Suppressor macrophage treated with lipopolysaccharide for 1 hour (primary cell): ENCODE results near the gene MGMT.

Source experiments
- DNase-seq, 3 donors: peaks; one replicate each; pipeline ENCODE4 v3.0.0-alpha.2; 2020 to 2022

Gene MGMT

DNA sequence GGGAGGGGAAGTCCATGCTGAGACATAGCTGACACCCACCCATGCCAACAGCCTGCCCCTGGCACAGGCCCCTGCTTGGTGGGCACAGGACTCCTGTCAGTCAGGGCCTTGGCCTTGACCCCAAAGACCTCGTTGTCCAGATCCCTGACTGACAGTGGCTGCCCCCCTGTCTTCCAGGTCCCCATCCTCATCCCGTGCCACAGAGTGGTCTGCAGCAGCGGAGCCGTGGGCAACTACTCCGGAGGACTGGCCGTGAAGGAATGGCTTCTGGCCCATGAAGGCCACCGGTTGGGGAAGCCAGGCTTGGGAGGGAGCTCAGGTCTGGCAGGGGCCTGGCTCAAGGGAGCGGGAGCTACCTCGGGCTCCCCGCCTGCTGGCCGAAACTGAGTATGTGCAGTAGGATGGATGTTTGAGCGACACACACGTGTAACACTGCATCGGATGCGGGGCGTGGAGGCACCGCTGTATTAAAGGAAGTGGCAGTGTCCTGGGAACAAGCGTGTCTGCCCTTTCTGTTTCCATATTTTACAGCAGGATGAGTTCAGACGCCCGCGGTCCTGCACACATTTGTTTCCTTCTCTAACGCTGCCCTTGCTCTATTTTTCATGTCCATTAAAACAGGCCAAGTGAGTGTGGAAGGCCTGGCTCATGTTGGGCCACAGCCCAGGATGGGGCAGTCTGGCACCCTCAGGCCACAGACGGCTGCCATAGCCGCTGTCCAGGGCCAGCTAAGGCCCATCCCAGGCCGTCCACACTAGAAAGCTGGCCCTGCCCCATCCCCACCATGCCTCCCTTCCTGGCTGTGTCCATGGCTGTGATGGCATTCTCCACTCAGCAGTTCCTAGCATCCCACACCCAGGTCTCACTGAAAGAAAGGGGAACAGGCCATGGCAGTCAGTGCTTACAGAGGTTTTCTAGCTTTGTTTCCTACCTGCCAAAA is 299.8 kb downstream of the MGMT start:
- DNase-seq = no peak

DNA sequence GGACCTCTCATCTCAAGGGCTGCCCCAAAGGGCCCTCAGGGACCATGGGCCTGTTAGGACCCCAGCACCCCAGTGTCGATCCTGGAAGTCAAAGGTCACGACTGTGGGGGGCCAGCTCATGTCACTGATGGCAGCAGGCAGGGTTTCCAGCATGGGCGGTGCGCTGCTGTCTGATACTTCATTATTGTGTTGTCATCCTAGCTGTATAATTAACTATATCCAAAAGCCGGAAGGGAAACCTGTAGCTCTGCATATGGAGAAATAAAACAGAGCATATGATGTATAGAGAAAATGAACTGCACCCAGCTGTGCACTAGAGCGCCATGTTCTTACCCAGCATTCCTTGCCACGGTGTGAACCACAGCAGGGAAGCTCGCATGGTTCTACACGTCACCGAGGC is 300.7 kb downstream of the MGMT start:
- DNase-seq = no peak

DNA sequence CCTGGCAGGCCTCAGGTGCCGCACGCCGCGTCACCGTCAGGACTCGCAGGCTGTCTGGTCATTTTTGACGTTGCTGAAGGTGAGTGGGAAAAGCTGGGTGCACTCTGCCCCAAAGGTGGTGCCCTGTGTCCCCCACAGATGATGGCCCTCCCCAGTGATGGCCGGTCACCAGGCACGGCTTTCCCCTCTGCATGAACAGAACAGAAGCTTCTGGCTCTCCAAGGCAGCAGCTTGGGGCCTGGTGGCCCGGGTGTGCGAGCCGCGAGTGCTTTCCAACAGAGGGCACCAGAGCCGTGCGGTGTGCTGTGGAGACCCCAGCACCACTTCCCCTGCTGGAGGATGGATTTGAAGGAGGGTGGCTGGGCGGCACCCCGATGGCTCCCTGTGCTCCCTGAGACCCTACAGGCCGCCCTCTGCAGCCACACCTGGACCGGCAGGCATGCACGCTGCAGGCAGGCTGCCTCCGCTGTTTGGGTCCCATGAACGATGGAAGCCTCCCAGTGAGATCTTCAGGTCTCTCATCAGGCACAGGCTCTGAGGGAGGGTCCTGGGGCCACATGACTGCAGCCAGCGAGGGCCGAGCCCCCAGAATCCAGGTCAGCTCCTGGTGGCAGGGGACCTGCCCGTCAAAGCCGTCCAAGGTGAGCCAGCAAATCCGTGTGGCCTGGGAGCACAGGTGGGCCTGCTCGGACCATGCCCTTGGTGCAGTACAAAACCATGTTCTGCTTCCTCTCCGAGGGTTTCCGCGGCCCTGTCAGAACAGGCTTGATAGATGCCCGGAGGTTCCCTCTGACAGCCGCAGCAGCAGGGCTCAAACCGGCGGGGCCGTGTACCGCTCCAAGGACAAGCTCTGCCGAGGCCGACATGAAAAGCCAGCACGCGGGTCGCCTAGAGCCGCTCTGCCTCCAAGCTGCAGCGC is 301.7 kb downstream of the MGMT start:
- no peak for DNase-seq

DNA sequence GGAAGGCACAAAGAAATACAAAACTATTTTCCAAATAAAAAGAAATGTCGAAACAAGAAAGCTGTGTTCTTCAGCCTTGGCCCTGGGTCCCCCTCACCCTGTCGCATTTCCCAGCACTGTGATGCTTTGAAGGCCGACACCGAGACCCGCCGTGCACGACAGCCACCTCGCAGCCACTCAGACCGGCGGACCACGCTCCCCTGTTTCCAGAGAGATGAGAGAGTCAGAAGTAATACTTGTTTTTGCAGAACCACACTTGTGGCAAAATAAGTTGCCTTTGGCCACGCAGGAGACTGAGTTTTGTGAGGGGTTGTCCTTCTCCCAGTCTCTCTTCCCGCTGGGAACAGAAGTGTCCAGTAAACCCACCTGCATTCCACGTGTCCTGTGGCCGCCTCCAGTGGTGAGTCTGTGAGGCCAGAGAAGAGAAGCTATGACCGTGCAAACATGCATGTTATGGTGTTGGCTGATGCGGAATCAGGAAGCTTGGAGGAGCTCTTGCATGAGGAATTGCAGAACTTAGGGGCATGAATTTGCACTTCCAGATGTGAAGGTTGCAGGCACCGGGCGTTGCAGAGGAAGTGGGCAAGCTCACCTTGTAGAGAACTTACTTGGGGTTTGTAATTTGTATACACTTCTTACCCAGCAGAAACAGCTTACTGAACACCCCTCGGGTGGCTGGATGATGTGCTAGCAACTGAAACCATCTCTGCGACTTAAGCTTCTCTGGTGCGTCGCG is 302.5 kb downstream of the MGMT start:
- no peak for DNase-seq

DNA sequence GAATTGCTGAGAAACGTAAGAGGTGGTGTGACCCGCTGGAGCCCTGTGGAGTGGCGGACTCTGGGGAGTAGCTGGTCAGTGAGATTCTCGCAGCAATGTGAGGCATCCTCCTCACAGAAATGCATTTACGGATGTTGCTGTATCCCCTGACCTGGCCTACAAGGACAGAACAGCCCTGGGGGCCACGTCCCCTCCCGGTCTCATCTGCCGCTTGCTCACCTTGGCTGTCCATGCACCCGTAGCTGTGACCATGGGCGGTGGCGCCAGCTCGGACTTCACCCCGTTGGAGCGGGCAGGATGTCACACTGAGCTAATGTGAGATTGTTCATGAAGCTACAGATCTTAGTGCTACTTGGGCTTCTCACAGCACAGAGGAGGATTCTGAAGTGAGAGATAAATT is 303.2 kb downstream of the MGMT start:
- no peak for DNase-seq

DNA sequence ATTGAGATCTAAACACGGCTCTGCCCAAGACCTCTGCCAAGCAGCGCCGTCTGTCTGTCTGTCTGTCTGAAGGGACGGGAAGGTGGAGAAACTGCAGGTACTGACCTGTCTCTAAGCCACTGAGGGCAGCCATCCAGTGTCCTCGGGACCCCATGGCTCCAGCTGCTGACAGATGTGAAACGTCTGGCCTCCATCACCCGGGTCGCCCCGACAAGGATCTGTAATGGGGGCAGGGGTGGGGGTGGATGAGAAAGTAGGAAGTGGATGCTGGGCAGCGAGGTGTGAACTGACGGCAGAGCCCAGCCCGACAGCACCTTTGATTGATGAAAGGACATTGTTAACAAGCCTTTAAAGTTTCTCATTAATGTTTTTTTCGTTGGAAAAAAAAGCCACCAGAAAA is 304.0 kb downstream of the MGMT start:
- DNase-seq = no peak

DNA sequence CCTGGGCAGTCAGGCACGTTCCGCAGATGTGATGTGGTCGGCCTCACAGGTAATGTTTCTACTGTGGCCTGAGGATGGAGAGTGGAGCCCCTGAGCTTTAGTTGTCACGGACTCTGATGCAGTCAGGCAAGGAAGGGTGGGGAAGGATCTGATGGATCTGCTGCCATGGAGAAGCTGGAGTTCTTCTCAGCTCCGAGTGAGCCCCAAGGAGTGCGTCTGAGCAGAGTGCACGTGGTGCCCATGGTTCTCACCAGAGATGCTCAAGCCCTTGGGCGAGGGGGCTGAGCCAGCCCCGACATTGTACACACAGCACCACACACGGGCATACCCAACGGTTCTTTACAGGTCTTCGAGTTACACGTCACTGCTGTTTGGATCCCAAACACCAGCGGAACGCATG is 304.5 kb downstream of the MGMT start:
- no peak for DNase-seq

DNA sequence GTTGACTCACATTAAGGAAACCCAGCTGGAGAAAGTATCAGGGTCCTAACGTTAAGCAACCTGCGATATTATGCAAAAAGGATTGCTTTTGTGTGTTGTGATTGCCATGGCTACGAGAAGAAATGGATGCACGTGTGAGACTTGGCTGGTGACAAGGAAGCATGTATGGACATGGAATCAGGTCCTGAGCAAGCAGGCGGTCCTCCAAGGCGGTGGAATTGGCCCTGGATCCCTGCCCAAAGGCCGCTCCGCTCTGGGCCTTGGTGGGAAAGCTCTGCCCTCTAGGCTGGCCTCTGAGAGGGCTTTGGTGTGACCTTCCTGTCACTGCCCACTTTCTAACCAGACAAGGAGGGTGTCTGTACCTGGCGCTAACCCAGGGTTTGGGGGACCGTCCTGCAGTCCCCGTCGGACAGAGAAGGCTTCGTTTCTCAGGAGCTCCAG is 305.0 kb downstream of the MGMT start:
- DNase-seq = no peak

DNA sequence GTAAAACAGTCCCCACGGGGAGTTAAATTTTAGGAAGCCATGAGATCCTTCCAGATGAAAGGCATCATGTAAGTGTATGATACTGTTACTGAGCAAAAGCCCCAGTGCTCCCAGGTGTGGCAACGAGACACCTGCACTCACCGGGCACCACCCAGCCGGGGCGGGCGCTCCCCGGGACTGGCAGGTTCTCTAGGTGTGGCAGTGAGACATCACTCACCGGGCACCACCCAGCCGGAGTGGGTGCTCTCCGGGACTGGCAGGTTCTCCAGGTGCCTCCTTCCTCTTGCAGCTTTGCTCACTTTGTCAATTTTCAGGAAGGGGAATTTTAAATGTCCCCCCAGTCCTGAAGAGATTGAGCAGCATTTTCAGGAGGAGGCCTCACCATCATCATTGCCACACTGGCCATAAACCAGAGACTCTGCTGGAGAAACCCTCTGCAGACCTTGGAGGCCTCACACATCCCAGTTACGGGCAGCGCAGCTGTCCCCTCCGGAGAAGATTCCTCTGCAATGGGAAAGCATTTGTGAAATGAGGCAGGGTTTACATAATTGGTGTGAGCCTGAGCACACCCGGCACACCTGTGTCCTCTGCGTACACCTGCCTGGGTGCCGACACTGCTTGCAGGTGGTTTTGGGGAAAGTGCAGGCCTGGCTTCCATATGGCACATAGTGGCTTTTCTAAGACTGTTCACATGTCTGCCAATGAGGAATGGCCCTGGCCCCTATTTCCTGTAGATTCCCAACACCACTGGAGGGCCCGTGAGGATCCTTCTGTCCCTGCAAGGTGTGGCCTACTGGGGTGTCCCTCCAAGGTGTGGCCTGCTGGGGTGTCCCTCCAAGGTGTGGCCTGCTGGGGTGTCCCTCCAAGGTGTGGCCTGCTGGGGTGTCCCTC is 305.7 kb downstream of the MGMT start:
- DNase-seq = no peak

DNA sequence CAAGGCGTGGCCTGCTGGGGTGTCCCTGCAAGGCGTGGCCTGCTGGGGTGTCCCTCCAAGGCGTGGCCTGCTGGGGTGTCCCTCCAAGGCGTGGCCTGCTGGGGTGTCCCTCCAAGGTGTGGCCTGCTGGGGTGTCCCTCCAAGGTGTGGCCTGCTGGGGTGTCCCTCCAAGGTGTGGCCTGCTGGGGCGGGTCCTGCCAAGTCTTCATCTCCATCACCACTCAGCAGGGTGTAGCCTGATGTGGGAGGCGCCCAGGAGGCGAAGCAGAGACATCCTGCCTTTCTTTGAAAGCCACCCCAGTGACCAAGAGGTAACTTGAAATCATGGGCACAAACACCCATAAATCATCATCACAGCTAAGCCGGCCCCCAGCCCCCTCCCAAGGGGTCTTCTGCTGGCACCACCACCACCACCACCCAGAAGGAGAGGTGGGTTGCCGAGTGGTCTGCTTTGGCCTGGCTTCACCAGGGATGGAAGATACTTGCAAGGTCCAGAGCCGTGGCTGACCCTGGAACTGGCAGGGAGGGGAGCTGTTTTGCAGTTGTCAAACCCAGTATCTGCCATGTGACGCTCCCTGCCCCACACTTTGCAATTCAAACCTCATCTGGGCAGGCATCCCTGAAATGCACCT is 306.4 kb downstream of the MGMT start:
- DNase-seq = no peak

DNA sequence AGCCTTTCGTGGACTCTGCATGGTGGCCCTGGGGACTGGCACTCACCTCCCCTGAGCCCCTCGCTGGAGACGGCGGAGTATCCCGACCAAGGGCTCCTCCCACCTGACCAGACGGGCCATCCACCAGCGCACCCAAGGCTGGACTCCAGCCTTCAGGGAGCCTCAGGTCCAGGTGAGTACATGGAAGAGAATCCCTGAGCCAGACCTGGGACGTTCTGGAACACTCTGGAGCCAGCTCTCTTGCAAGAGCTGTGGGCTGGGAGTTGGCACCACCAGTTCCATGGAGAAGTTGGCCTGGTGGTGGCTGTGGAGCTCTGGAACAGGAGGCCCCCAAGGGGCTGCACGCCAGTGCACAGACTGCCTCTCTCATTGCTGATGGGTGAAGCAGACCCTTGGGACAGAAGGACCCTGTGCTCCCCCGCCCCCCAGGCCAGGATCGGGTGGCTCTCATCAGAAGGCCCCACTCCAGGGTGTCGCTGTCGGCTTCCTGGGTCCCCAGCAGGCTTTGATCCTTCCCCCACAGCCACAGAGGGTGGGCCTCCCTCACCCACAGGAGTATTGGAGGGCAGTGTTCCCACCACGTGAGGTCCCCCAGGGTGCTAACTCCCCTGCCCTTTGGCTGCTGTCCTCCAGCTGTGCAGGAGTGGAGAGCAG is 307.2 kb downstream of the MGMT start:
- DNase-seq = no peak

DNA sequence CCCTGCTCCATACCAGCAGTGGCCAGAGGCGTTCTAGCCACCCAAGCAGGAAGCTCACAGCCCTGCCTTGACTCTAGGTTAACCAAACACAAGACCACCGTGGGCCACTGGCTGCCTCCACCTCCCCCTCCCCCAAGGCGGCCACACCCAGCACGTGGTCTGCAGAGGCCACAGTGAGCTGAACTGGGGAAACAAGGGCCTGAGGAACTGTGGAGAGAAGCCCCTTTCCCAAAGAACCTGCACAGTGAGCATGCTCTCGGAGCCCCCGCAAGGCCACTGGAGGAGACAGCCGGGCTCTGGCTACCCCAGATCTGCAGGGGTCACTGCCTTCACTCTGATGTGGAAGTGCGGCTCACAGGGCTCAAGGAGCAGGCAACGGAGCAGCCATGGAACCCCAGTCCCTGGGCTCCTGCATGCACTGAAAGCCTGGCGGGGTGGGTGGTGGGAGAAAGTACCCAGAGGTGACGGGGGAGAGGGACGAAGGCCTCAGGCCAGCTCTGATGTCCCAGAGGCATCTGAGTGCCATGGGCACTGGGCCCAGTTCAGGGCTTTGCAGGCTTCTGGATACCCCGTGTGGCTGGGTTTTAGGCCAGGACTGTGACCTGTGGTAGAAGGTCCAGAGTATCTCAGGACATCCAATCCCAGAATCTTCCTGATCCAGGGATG is 307.8 kb downstream of the MGMT start:
- DNase-seq = no peak

DNA sequence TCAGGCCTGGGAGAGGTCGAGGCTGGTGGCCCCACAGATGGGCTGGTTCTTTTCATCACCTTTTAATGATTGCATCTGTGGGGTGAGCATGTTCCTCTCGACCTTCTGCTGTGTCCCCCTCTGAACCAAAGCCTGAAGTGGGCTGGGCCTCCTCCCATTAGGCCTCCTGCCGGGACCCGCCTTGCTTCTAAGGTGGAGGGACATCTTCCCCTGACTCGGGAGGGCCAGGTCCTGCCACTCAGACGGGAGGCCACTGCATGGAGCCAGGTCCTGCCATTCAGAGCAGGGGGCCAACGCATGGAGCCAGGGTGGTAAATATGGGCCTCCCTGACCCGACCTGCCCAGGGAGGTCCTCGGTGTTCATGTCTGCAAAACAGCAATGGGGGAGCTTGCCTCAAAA is 308.6 kb downstream of the MGMT start:
- no peak for DNase-seq

DNA sequence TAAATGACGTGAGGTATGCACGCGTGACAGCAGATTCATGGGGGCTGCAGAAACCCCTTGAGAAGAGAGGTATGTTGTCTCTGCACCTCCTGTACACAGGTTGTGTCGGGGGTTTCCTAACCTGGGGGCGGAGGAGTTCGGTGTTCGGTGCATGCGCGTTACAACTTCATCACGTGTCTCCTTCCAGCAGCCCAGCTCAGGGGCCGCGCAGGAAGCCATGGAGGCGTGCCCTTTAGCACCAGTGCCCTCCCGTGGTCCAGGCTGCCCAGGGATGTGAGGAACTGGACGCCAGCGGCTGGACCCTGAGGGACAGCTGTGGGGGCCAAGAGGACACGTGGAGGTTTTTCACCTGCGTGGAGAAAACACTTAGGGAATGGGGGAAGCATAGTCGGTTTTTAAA is 310.6 kb downstream of the MGMT start:
- DNase-seq = no peak

DNA sequence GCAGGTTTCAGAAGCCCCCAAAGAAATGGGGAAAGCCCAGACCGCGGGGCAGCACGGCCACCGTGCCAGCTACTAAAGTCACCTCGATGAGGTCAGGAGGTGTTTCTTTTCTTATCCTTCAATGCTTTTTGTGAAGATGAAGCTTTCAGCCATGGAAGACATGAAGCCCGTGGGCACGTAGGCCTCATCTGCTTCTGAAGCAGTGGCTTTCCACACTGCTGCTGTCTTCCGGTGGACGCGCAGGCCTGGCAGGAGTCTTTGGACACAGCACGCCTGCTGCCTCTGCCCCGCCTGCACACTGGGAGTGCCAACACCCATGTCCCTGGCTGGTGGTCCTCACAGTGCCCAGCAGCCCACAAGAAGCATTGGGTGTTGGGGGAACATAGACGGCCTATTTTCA is 311.5 kb downstream of the MGMT start:
- DNase-seq = no peak

DNA sequence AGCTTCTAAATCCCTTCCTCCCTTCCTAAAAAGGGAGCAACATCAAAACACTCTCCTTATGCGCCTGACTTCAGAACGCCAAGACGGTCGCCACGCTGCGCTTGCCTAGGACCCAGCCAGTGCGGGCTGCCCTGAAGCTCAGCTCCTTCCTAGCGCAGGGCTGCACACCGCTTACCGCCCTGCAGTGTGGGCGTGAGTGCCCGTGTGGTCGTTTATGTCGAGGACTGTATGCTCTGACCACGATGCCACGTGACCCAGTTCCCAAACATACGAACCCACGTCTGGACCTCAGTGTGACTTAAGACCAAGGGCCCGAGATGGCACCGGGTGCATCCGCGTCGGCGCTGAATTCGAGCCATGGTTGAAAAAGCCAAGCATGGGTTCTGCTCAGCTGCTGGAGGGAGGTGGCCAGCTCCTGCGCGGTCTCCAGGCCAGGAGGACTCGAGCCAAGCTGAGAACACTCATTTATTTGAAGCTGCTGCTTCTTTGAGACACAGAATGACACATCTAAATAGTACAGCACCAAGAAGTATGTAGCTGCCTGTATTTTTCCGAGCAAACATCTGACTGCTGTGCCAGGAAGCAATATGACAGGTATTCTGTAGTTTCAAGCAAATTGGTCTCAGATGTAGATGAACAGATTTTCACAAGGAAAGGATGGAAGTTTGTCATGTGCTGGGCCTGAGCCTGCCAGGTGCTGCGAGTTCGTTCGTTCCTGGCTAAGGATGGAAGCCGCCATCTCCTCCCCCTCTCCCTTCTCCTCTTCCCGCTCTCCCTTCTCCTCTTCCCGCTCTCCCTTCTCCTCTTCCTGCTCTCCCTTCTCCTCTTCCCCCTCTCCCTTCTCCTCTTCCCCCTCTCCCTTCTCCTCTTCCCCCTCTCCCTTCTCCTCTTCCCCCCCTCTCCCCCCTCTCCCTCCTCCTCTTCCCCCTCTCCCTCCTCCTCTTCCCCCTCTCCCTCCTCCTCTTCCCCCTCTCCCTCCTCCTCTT is 312.4 kb downstream of the MGMT start:
- DNase-seq = no peak

DNA sequence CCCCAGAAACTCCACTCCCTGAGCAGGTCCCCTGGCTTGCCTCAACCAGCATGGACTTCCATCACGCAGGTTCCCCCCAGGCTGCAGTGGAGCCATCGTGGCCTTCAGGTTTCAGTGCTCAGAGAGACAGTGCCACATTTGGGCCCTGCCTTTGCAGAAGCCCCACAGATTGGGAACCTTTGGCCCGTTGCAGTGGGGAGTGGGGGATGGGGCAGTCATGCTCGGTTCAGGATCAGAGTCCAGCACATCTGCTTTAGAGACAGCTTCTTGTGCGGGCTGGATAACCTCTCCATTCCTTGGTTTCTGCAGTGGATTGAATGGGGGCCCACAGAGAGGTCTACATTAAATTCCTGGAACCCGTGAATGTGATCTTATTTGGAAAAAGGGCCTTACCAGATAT is 313.2 kb downstream of the MGMT start:
- no peak for DNase-seq

DNA sequence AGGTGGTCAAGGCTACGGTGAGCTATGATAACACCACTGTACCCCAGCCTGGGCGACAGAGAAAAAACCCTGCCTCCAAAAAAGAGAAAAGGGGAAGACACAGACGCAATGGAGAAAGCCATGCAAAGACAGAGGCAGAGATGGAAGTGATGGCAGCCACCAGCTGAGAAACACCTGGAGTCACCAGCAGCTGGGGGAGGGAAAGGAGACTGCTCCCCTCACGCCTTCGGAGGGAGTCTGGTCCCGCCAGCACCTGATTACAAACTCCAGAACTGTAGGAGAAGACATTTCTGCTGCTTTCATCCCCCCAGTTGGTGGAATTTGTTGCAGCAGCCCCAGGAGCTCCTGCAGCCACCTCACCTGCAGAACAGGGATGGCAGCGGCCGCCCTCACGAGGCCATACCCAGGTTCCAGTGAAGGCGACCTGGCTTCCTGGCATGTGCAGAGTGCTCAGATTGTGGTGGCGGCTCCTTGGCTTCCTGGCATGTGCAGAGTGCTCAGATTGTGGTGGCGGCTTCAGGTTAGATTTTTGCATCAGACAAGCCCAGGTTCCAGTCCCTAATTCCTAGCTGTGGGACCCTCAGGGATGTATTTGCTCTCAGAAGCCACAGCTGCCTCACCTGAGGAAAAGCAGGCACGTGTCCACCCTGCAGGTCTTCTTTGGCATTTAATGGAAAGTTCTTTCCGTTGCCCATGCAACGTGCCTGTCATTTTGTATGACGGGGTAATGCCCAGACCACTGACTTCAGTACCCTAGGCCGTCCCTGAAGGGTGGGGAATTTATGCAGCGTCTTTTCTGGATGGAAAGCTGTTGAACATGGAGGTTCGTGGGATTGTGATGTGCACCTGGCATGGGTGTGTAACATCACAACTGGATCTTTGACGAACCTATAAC is 314.1 kb downstream of the MGMT start:
- DNase-seq = no peak
